HEK293 (cell line): ENCODE results near the gene TEP1.

Source experiments
- CTCF ChIA-PET: fragments of 350-600 bp; formaldehyde crosslinking; extraction: SDS; loops from one replicate; lab custom pipeline; 2021; ENCODE audit warnings: antibody characterized with exemption; lab: Yijun Ruan, JAX
- POLR2A ChIA-PET: fragments of 300-600 bp; formaldehyde crosslinking; extraction: SDS; loops from one replicate; lab custom pipeline; 2020; ENCODE audit warnings: antibody characterized with exemption, inconsistent platforms; lab: Yijun Ruan, JAX
- H3K27ac ChIP-seq: fragments of 200-500 bp; sonication (Bioruptor generic); 2 replicates; pipeline ENCODE4 v1.5.1; 2014; ENCODE audit warnings: low read depth, low read length, control low read depth, inconsistent platforms; ENCODE audit errors: extremely low read depth
- H3K36me3 ChIP-seq, 2 experiments: fragments of 200-500 bp in 1 of 2; sonication (Bioruptor generic) in 1 of 2; 1 replicate in 1 of 2; 2 replicates in 1 of 2; pipeline ENCODE4 v1.5.1; 2014 to 2017; ENCODE audit warnings: inconsistent platforms in 2 of 2, low read length in 2 of 2; ENCODE audit not compliant: control insufficient read depth in 2 of 2, insufficient read depth in 1 of 2
- H3K4me1 ChIP-seq: fragments of 200-500 bp; sonication (Bioruptor generic); 2 replicates; pipeline ENCODE4 v1.5.1; 2014; ENCODE audit warnings: mild to moderate bottlenecking, low read length, inconsistent platforms; ENCODE audit not compliant: control insufficient read depth, insufficient read depth
- H3K4me3 ChIP-seq: 2 replicates; pipeline ENCODE4 v1.5.1; 2011; ENCODE audit warnings: low read depth, mild to moderate bottlenecking, control low read depth, low read length, moderate library complexity
- H3K9me3 ChIP-seq: fragments of 200-500 bp; sonication (Bioruptor generic); 2 replicates; pipeline ENCODE4 v1.5.1; 2014; ENCODE audit warnings: low read depth, low read length, inconsistent platforms; ENCODE audit not compliant: control insufficient read depth, insufficient read depth
- GFI1B ChIP-seq: fragments of 450-650 bp; formaldehyde crosslinking; IDR thresholded peaks from 2 replicates; pipeline ENCODE4 v1.5.1; 2016; ENCODE audit warnings: missing biosample characterization, missing genetic modification characterization
- HOXC10 ChIP-seq: sonication (generic); formaldehyde crosslinking; IDR thresholded peaks from 2 replicates; pipeline ENCODE4 v1.8.1; 2023; ENCODE audit warnings: mild to moderate bottlenecking, missing genetic modification reagents
- MEIS1 ChIP-seq: sonication (generic); formaldehyde crosslinking; IDR thresholded peaks from 2 replicates; pipeline ENCODE4 v1.8.1; 2022; ENCODE audit warnings: missing genetic modification reagents, mild to moderate bottlenecking, borderline replicate concordance
- OVOL3 ChIP-seq: fragments of 450-650 bp; formaldehyde crosslinking; IDR thresholded peaks from 2 replicates; pipeline ENCODE4 v1.5.1; 2016; ENCODE audit warnings: missing biosample characterization, missing genetic modification characterization
- PRDM4 ChIP-seq: fragments of 450-650 bp; formaldehyde crosslinking; IDR thresholded peaks from 2 replicates; pipeline ENCODE4 v1.5.1; 2017; ENCODE audit warnings: missing biosample characterization, missing genetic modification characterization
- ZFP69B ChIP-seq: fragments of 450-650 bp; formaldehyde crosslinking; IDR thresholded peaks from 2 replicates; pipeline ENCODE4 v1.5.1; 2016; ENCODE audit warnings: missing biosample characterization, missing genetic modification characterization
- ZNF2 ChIP-seq: fragments of 450-650 bp; formaldehyde crosslinking; IDR thresholded peaks from 2 replicates; pipeline ENCODE4 v1.5.1; 2016; ENCODE audit warnings: missing biosample characterization, missing genetic modification characterization
- ZNF211 ChIP-seq: fragments of 450-650 bp; formaldehyde crosslinking; IDR thresholded peaks from 2 replicates; pipeline ENCODE4 v1.5.1; 2016; ENCODE audit warnings: low read depth, missing biosample characterization, missing genetic modification characterization
- ZNF311 ChIP-seq: fragments of 450-650 bp; formaldehyde crosslinking; IDR thresholded peaks from 2 replicates; pipeline ENCODE4 v1.5.1; 2017; ENCODE audit warnings: missing biosample characterization, missing genetic modification characterization, borderline replicate concordance
- ZNF354C ChIP-seq: fragments of 450-650 bp; formaldehyde crosslinking; IDR thresholded peaks from 2 replicates; pipeline ENCODE4 v1.5.1; 2016; ENCODE audit warnings: missing biosample characterization, missing genetic modification characterization, low read depth, borderline replicate concordance
- ZNF544 ChIP-seq: fragments of 450-650 bp; formaldehyde crosslinking; IDR thresholded peaks from 2 replicates; pipeline ENCODE4 v1.5.0; 2017; ENCODE audit warnings: missing biosample characterization, missing genetic modification characterization
- ZNF623 ChIP-seq: fragments of 450-650 bp; formaldehyde crosslinking; IDR thresholded peaks from 2 replicates; pipeline ENCODE4 v1.5.1; 2016; ENCODE audit warnings: missing biosample characterization, missing genetic modification characterization
- ZNF654 ChIP-seq: fragments of 450-650 bp; formaldehyde crosslinking; IDR thresholded peaks from 2 replicates; pipeline ENCODE4 v1.5.1; 2016; ENCODE audit warnings: low read depth, missing biosample characterization, missing genetic modification characterization
- ZNF670 ChIP-seq: fragments of 450-650 bp; formaldehyde crosslinking; IDR thresholded peaks from 2 replicates; pipeline ENCODE4 v1.5.1; 2016; ENCODE audit warnings: missing biosample characterization, missing genetic modification characterization, low read depth
- ZNF747 ChIP-seq: fragments of 450-650 bp; formaldehyde crosslinking; IDR thresholded peaks from 2 replicates; pipeline ENCODE4 v1.5.1; 2016; ENCODE audit warnings: missing biosample characterization, missing genetic modification characterization
- ZNF777 ChIP-seq: fragments of 450-650 bp; formaldehyde crosslinking; IDR thresholded peaks from 2 replicates; pipeline ENCODE4 v1.5.1; 2017; ENCODE audit warnings: missing biosample characterization, missing genetic modification characterization, borderline replicate concordance
- ZNF837 ChIP-seq: fragments of 450-650 bp; formaldehyde crosslinking; IDR thresholded peaks from 2 replicates; pipeline ENCODE4 v1.5.1; 2016; ENCODE audit warnings: missing biosample characterization, missing genetic modification characterization
- TF ChIP-seq, protein P1 (sequence below): fragments of 450-650 bp; formaldehyde crosslinking; IDR thresholded peaks from 2 replicates; pipeline ENCODE4 v1.5.1; 2016; ENCODE audit warnings: missing biosample characterization, missing genetic modification characterization
- TF ChIP-seq, protein P2 (sequence below): fragments of 450-650 bp; formaldehyde crosslinking; IDR thresholded peaks from 2 replicates; pipeline ENCODE4 v1.5.1; 2016; ENCODE audit warnings: missing biosample characterization, missing genetic modification characterization
- TF ChIP-seq, protein P3 (sequence below): fragments of 450-650 bp; formaldehyde crosslinking; IDR thresholded peaks from 2 replicates; pipeline ENCODE4 v1.5.1; 2017; ENCODE audit warnings: missing biosample characterization, missing genetic modification characterization
- TF ChIP-seq, protein P4 (sequence below): fragments of 450-650 bp; formaldehyde crosslinking; IDR thresholded peaks from 2 replicates; pipeline ENCODE4 v1.5.1; 2017; ENCODE audit warnings: missing biosample characterization, mild to moderate bottlenecking, missing genetic modification characterization, moderate library complexity
- TF ChIP-seq, protein P5 (sequence below): fragments of 450-650 bp; formaldehyde crosslinking; IDR thresholded peaks from 2 replicates; pipeline ENCODE4 v1.5.1; 2016; ENCODE audit warnings: missing biosample characterization, missing genetic modification characterization

The TEP1 gene

DNA sequence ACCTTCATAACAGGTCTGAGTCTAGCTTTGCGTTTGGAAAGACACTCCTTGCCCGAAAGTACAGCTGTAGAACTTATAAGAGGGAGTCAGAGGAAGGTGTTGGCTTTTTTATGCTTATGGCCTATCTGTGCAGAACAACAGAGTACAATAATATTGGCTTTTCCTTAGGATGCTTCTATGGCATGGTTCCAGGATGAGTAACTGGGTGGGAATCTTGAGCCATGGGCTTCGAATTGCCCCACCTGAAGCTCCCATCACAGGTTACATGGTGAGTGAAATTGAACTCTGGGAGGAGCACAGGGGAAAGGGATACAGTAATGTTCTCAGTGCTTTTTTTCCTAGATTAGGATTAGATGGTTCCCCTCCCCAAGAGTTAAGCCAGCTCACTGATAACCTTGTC, 56.9 kb downstream of the TEP1 start (continued):
- TF ChIP-seq, protein P1, sequence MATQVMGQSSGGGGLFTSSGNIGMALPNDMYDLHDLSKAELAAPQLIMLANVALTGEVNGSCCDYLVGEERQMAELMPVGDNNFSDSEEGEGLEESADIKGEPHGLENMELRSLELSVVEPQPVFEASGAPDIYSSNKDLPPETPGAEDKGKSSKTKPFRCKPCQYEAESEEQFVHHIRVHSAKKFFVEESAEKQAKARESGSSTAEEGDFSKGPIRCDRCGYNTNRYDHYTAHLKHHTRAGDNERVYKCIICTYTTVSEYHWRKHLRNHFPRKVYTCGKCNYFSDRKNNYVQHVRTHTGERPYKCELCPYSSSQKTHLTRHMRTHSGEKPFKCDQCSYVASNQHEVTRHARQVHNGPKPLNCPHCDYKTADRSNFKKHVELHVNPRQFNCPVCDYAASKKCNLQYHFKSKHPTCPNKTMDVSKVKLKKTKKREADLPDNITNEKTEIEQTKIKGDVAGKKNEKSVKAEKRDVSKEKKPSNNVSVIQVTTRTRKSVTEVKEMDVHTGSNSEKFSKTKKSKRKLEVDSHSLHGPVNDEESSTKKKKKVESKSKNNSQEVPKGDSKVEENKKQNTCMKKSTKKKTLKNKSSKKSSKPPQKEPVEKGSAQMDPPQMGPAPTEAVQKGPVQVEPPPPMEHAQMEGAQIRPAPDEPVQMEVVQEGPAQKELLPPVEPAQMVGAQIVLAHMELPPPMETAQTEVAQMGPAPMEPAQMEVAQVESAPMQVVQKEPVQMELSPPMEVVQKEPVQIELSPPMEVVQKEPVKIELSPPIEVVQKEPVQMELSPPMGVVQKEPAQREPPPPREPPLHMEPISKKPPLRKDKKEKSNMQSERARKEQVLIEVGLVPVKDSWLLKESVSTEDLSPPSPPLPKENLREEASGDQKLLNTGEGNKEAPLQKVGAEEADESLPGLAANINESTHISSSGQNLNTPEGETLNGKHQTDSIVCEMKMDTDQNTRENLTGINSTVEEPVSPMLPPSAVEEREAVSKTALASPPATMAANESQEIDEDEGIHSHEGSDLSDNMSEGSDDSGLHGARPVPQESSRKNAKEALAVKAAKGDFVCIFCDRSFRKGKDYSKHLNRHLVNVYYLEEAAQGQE (tag by site-specific recombination) = no peak
- no peak for TF ChIP-seq PRDM4 (tag by site-specific recombination)
- TF ChIP-seq, all 188 proteins: peak for 0

GRCh38 chr14:20350860-20351259, 62.4 kb downstream of the TEP1 start:
- Histone ChIP-seq H3K4me3 (no peak overlapping the region), H3K9me3 (no peaks in the 10 kb centered on the region), H3K27ac (no peak overlapping the region), H3K36me3 (peaks cover 89 to 93% of the 10 kb centered on the region in 2 experiments), H3K4me1 (no peaks in the 10 kb centered on the region)
- POLR2A ChIA-PET = no interaction called here
- CTCF ChIA-PET = interaction anchor here (0.6 to 1.6 kb wide), 4 partner anchors 23 to 329 kb away, joined by 3 to 7 read pairs (median 4); no protein-coding TSS in a partner anchor
- TF ChIP-seq, protein P2, sequence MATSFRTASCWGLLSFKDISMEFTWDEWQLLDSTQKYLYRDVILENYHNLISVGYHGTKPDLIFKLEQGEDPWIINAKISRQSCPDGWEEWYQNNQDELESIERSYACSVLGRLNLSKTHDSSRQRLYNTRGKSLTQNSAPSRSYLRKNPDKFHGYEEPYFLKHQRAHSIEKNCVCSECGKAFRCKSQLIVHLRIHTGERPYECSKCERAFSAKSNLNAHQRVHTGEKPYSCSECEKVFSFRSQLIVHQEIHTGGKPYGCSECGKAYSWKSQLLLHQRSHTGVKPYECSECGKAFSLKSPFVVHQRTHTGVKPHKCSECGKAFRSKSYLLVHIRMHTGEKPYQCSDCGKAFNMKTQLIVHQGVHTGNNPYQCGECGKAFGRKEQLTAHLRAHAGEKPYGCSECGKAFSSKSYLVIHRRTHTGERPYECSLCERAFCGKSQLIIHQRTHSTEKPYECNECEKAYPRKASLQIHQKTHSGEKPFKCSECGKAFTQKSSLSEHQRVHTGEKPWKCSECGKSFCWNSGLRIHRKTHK (tag by site-specific recombination) = no peak
- TF ChIP-seq ZNF670 (no peak), GFI1B (no peak), ZNF2 (tag by site-specific recombination) (no peak), ZNF311 (no peak), ZFP69B (tag by site-specific recombination) (no peak), ZNF654 (no peak), ZNF354C (tag by site-specific recombination) (no peak), HOXC10 (CRISPR knock-in tag) (no peak), OVOL3 (no peak), ZNF777 (tag by site-specific recombination) (no peak), ZNF747 (no peak), ZNF211 (no peak), MEIS1 (no peak), ZNF623 (tag by site-specific recombination) (no peak), ZNF544 (tag by site-specific recombination) (no peak), ZNF837 (no peak)
- TF ChIP-seq, protein P3, sequence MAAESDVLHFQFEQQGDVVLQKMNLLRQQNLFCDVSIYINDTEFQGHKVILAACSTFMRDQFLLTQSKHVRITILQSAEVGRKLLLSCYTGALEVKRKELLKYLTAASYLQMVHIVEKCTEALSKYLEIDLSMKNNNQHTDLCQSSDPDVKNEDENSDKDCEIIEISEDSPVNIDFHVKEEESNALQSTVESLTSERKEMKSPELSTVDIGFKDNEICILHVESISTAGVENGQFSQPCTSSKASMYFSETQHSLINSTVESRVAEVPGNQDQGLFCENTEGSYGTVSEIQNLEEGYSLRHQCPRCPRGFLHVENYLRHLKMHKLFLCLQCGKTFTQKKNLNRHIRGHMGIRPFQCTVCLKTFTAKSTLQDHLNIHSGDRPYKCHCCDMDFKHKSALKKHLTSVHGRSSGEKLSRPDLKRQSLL (tag by site-specific recombination) = no peak
- TF ChIP-seq, protein P4, sequence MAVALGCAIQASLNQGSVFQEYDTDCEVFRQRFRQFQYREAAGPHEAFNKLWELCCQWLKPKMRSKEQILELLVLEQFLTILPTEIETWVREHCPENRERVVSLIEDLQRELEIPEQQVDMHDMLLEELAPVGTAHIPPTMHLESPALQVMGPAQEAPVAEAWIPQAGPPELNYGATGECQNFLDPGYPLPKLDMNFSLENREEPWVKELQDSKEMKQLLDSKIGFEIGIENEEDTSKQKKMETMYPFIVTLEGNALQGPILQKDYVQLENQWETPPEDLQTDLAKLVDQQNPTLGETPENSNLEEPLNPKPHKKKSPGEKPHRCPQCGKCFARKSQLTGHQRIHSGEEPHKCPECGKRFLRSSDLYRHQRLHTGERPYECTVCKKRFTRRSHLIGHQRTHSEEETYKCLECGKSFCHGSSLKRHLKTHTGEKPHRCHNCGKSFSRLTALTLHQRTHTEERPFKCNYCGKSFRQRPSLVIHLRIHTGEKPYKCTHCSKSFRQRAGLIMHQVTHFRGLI (tag by site-specific recombination) = no peak
- TF ChIP-seq, protein P5, sequence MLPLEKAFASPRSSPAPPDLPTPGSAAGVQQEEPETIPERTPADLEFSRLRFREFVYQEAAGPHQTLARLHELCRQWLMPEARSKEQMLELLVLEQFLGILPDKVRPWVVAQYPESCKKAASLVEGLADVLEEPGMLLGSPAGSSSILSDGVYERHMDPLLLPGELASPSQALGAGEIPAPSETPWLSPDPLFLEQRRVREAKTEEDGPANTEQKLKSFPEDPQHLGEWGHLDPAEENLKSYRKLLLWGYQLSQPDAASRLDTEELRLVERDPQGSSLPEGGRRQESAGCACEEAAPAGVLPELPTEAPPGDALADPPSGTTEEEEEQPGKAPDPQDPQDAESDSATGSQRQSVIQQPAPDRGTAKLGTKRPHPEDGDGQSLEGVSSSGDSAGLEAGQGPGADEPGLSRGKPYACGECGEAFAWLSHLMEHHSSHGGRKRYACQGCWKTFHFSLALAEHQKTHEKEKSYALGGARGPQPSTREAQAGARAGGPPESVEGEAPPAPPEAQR (tag by site-specific recombination) = no peak
